Measurements from ENCODE around the gene C6orf163. TPM values are rescaled to one million over a fixed set of nuclear protein-coding genes. Genes with fewer than 3 reads are reported as not detected.

C6orf163 gene
- total and polyA plus RNA-seq, 2 of the 13 experiments (the other 11 are each of a cell fraction or from before 2014, with no cell fraction given): 0.62 to 1.8 TPM

GRCh38 chr6:87375315-87375714, 30.7 kb downstream of the C6orf163 start:
- H3K36me3 ChIP-seq (replicated peaks in 1 of 2; ENCODE audit: control insufficient read depth in 1 of 2, insufficient read depth in 2 of 2, low read length in 2 of 2): no peaks in the 10 kb centered on the region
- H3K4me1 ChIP-seq (ENCODE audit: insufficient read depth, low read length): no peaks in the 10 kb centered on the region
- POLR2A ChIA-PET: no interaction called here
- DNase-seq (ENCODE audit: low spot score) (no peak), FAIRE-seq (no peak), ATAC-seq (no peak)
- 81% methylated on average over 2 of the region's 2 CpGs for WGBS (ENCODE audit: low lambda C conversion rate)
- H4K20me1 ChIP-seq (ENCODE audit: insufficient read depth, low read length): no peaks in the 10 kb centered on the region
- no TSS peak for BruUV-seq (replicated peaks)
- intact Hi-C loops (cut with micrococcal nuclease; ENCODE audit: unreplicated experiment) (no loop called here), in situ Hi-C loops (cut with HindIII; ENCODE audit: extremely low pct_ligation_motif_present, low pct_unique_long_range_greater_than_20kb) (no loop called here)
- H2AFZ ChIP-seq (ENCODE audit: low read length): no peak overlapping the region
- no peak overlapping the region for H3K27ac ChIP-seq (ENCODE audit: extremely low read length, insufficient read depth, low read length)
- no peak overlapping the region for H3K4me3 ChIP-seq (replicated peaks in 1 of 3; ENCODE audit: insufficient read depth in 1 of 3, low read depth in 2 of 3, low read length in 3 of 3)
- no peak for TF ChIP-seq ZIK1 (CRISPR knock-in tag; IDR thresholded peaks at IDR 0.05; ENCODE audit: borderline replicate concordance, low read depth)
- no peak for TF ChIP-seq CHD2 (IDR thresholded peaks at IDR 0.05; ENCODE audit: low read depth, low read length)
- no peak for TF ChIP-seq RFXAP (CRISPR knock-in tag; IDR thresholded peaks at IDR 0.05; ENCODE audit: borderline replicate concordance)
- TF ChIP-seq DBP (CRISPR knock-in tag; IDR thresholded peaks at IDR 0.05; ENCODE audit: not compliant biosample characterization): no peak
- TF ChIP-seq PATZ1 (CRISPR knock-in tag; IDR thresholded peaks at IDR 0.05): no peak
- no peak for TF ChIP-seq KLF15 (CRISPR knock-in tag; IDR thresholded peaks at IDR 0.05; ENCODE audit: borderline replicate concordance)
- TF ChIP-seq THAP7 (CRISPR knock-in tag; IDR thresholded peaks at IDR 0.05): no peak
- no peak for TF ChIP-seq ZNF746 (CRISPR knock-in tag; IDR thresholded peaks at IDR 0.05)
- TF ChIP-seq E2F5 (CRISPR knock-in tag; conservative IDR thresholded peaks at IDR 0.05): no peak
- TF ChIP-seq FOXK1 (CRISPR knock-in tag; IDR thresholded peaks at IDR 0.05; ENCODE audit: borderline replicate concordance, low read depth): no peak
- TF ChIP-seq WIZ (CRISPR knock-in tag; IDR thresholded peaks at IDR 0.05): no peak
- TF ChIP-seq KAT7 (CRISPR knock-in tag; IDR thresholded peaks at IDR 0.05; ENCODE audit: borderline replicate concordance): no peak
- no peak for TF ChIP-seq CBX5 (CRISPR knock-in tag; IDR thresholded peaks at IDR 0.05; ENCODE audit: borderline replicate concordance)
- no peak for TF ChIP-seq RBM22 (optimal IDR thresholded peaks at IDR 0.05; ENCODE audit: low read length)
- no peak for TF ChIP-seq ATF7 (IDR thresholded peaks at IDR 0.05)
- TF ChIP-seq ATF7 (CRISPR knock-in tag; IDR thresholded peaks at IDR 0.05): no peak
- CTCF ChIA-PET (ENCODE audit: low intra/inter-chr PET ratio, low total read pairs): no interaction called here
- H3K9me3 ChIP-seq (ENCODE audit: low read length): no peaks in the 10 kb centered on the region
- H3K4me2 ChIP-seq (ENCODE audit: low read depth, low read length): no peak overlapping the region
- H3K27me3 ChIP-seq (ENCODE audit: control insufficient read depth in 1 of 2, insufficient read depth in 2 of 2, low read length in 2 of 2): no peaks in the 10 kb centered on the region
- no peaks in the 10 kb centered on the region for H3K79me2 ChIP-seq (ENCODE audit: insufficient read depth, low read length)
- H3K9ac ChIP-seq (ENCODE audit: insufficient read depth, low read depth, low read length): no peak overlapping the region
